GM21381 (cell line): ENCODE results near the gene TSPAN14.

ENCODE experiments used
- ATAC-seq: cut with Tn5 transposase; IDR thresholded peaks from one replicate; pipeline ENCODE4 v1.9.1; 2021; ENCODE audit warnings: mild to moderate bottlenecking, moderate library complexity; ENCODE audit not compliant: unreplicated experiment

Gene TSPAN14

GRCh38 chr10:80454513-80455460 lies 677 bp downstream of the TSPAN14 start:
- peak; percentile 15 for ATAC-seq

- ATAC-seq: no peak
These were observed 1.6 kb downstream of the TSPAN14 start for GRCh38 chr10:80455461-80456349.

- no peak for ATAC-seq
These were observed 3.6 kb downstream of the TSPAN14 start for GRCh38 chr10:80457554-80458262.

- no peak for ATAC-seq
These were observed 4.1 kb downstream of the TSPAN14 start for GRCh38 chr10:80458263-80458625.

GRCh38 chr10:80458638-80459037 lies 4.5 kb downstream of the TSPAN14 start:
- ATAC-seq: no peak

- peak; percentile 46 for ATAC-seq
These were observed 5.1 kb downstream of the TSPAN14 start for GRCh38 chr10:80459047-80459865.

GRCh38 chr10:80460399-80461207 lies 6.5 kb downstream of the TSPAN14 start:
- ATAC-seq: no peak

GRCh38 chr10:80461208-80462183 lies 7.4 kb downstream of the TSPAN14 start:
- ATAC-seq: no peak

- no peak for ATAC-seq
These were observed 8.3 kb downstream of the TSPAN14 start for GRCh38 chr10:80462299-80462980.

GRCh38 chr10:80462981-80463741 lies 9.1 kb downstream of the TSPAN14 start:
- peak; percentile 25 for ATAC-seq

- ATAC-seq: no peak
These were observed 9.8 kb downstream of the TSPAN14 start for GRCh38 chr10:80463868-80464267.

- no peak for ATAC-seq
These were observed 10.7 kb downstream of the TSPAN14 start for GRCh38 chr10:80464557-80465450.

GRCh38 chr10:80465451-80465835 lies 11.3 kb downstream of the TSPAN14 start:
- ATAC-seq: no peak

GRCh38 chr10:80465839-80466590 lies 11.9 kb downstream of the TSPAN14 start:
- no peak for ATAC-seq

- ATAC-seq: no peak
These were observed 12.7 kb downstream of the TSPAN14 start for GRCh38 chr10:80466724-80467326.
